HEK293T (cell line): ENCODE data around the gene SLC15A3.

Experiments used
- SP1 ChIP-seq: fragments of 450-650 bp; IDR thresholded peaks from 2 replicates; pipeline ENCODE4 v1.6.1; 2017
- SUZ12 ChIP-seq: fragments of 450-650 bp; IDR thresholded peaks from 2 replicates; pipeline ENCODE4 v1.6.1; 2016; ENCODE audit warnings: mild to moderate bottlenecking

DNA sequence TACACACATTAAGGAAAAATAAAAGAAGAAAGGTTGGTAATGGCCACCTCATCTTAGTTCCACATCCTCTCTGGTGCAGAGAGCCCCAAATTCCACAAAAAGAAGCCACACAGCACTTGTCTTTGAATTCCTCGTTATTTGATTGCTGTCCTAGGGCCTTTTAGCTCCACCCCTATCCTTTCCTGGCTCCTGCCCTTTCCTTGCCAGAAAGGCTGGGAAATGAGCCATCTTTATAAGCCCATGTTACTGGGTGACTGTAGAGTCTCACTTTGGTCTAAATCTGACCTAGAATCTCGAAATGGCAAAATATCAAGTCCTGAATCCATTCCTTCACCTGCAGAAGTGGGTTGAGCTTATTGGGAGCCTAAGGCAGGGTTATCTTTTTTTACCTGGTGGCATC, 32.0 kb downstream of the SLC15A3 start:
- TF ChIP-seq SUZ12 = no peak
- no peak for TF ChIP-seq SP1
